HG03558 (cell line): ENCODE data around the gene SCN2A.

Source experiments
- ATAC-seq: cut with Tn5 transposase; IDR thresholded peaks from one replicate; pipeline ENCODE4 v1.9.1; 2021; ENCODE audit warnings: moderate number of reproducible peaks; ENCODE audit not compliant: unreplicated experiment; ENCODE audit errors: extremely low read depth

Gene SCN2A

DNA sequence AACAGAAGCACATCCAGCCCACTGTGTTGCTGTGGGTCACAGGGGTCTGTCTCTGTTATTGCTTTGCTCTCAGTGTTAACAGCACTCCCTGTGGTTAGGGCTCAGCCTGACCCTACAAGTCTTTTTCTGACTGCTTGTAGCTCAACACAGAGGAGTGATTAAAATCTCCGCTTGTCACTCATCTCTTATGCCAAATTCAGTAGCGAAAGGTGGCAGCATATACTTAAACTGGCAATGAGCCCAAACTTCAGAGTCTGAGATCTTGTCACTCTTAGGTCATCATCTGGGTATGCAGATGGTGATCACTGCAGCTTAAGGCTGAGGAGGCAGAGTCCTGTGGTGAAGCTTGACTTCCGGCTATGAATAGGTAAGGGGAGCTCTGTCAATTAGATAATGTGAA lies 167.0 kb downstream of the SCN2A start:
- ATAC-seq: no peak

DNA sequence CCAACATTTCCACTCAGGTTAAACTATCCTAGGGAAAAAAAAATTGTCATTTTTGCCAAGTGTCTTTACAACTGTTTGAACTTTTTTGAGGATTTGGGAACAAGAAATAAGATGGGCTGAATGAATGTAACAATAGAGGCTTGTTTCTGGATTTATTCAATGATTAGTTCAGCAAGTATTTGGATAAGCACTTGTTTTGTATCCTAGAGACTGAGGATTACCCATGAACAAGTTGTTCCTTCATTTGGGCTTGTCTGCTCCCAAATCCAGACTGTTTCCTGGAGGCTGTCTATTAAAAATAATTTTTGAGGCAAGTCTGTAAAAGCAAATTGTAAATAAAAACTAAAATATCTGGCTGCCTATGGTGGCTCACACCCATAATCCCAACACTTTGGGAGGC lies 168.3 kb downstream of the SCN2A start:
- no peak for ATAC-seq

DNA sequence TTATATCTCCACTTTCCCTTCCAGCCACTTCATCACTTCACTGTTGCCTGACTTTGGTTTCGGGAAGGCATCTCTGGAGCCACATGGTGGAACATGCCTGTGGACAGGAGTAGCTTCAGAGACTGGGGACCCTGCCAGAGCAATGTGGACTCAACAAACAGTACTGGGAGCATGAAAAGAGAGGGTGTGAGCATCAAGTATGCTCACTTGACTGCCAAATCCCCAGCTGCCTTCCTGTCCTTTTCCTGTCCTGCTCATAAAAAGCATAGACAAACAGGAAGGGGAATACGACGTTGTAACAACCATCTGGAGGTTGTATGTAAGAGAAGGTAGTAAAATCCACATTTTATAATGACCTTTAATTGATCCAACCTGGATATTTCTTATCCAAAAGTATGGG lies 169.0 kb downstream of the SCN2A start:
- no peak for ATAC-seq

DNA sequence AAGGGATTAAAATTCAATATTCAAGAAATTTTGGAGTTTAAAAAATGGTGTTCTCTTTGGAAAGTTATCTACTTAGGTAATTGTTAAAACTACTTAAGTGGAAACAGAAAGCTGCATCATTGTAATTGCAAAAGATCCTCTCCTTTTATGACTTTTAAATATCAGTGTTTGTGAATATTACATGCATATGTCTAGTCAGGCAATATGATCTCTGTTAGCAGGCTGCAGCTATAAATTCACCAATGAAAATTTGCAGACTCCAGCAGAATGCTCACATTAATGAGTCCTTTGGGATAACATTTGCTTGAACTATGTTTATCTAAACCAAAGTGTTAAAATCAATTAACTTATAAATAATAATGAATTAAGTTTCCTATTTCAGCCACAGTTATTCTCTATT lies 171.1 kb downstream of the SCN2A start:
- ATAC-seq: no peak

DNA sequence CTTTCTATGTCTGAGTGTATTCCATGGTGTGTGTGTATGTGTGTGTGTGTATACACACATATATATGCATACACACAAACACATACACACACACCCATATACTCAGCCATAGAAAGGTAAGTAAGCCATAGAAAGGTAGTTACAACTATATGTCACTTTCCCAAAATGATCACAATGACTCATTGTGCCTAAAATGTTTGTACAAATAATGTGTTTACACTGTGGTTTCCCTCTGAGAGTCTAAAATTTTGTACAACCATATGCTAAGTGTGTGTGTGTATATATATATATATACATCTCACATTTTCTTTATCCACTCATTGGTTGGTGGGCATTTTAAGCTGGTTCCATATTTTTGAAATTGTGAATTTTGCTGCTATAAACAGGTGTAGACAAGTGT lies 175.0 kb downstream of the SCN2A start:
- ATAC-seq: no peak

DNA sequence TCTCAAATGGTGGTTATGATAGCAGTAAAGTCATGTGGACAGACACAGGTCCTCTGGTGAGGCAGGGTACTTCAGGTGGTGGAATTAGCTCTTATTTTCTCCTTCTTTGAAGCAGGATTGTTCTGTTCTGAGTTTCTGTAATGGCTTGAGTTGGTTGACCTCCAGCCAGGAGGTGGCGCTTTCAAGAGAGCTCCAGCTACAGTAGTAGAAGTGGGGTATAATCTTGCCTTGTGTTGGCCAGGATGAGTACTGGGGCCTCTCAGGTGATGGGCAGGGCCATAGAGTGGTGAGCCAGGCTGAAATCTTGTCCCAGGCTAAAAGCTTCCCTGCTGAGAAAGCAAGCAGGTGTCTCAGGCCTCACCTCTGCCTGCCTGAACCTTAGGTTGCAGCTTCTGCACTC lies 177.8 kb downstream of the SCN2A start:
- no peak for ATAC-seq

DNA sequence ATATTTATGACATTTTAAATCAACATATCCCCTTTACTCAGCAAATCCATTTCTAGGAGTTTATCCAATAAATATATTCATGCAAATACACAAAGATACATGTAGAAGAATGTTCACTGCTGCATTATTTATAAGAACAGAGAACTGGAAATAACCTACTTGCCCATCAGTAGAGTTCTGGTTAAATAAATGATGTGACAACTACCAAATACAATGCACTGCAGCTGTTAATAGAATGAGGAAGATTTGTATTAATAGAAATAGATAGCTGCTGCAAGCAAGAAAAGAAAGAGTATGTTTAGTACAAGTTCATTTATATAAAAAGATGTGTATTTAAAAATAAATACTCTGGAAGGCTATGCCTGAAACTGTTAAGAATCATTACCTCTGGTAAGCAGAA lies 181.0 kb downstream of the SCN2A start:
- no peak for ATAC-seq

DNA sequence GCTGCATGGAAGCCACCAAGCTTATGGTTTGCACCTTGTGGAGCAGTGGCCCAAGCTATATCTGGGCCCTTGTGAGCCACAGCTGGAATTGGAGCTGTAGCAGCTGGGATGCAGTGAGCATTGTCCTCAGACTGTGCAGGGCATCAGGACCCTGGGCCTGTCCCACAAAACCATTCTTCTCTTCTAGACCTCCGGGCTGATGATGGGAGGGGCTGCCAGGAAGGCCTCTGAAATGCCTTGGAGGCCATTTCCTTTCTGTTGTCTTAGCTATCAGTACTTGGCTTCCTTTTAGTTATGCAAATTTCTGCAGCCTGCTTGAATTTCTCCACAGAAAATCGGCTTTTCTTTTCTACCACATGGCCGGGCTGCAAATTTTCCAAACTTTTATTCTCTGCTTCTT lies 183.9 kb downstream of the SCN2A start:
- ATAC-seq: no peak

DNA sequence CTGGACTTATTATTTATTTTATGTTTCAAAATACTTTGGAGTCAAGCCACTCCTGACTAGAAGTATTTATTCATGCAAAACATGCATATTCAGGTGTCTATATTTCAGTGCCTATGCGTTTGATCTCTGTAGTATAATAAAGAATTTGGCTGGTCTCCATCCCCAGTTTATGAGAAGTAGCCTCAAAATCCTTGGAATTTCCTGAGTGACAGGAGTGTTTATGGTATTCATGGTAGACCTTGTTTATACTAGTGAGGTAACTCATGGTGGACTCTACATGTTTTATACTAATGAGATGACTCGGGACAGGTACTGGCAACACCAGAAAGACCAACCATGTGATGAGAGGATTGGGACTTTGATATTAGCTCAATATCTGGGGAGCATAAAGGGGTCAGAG lies 186.3 kb downstream of the SCN2A start:
- no peak for ATAC-seq

DNA sequence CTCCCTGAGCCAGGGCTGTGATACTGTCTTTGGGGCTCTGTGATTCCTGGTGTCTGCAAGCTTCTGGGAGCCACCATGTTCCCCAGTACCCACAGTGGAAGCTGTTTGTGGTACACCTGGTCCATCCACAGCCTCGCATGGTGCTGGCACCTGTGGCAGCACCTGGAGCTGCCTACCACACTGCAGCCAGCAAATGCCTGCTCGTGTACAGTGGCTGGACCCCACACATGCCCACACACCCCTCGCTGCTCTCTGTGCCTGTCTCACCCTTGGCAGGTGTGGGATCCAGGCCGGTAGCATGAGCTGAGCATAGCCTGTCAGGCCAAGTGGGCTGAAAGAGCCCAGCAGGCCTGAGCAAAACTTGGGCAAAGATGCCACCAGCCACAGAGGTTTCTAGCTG lies 188.5 kb downstream of the SCN2A start:
- no peak for ATAC-seq

DNA sequence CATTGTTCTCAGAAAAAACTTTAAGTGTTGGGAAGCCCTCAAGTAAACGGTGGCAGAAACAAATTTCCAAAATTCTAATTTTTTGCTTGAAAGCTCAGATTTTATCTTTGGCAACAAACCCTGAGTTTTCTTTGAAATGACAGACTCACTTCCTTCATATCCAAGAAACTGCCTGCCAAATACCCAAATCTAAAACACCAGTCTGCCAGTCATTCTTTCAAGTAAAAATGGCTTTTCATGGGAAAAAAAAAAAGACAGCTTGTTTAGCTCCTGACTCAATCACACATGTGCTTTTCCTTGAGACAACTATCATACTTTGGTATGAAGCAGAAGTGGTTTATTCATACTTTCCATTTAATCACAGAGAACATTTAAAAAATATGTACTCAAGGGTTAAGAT lies 189.7 kb downstream of the SCN2A start:
- ATAC-seq: no peak

DNA sequence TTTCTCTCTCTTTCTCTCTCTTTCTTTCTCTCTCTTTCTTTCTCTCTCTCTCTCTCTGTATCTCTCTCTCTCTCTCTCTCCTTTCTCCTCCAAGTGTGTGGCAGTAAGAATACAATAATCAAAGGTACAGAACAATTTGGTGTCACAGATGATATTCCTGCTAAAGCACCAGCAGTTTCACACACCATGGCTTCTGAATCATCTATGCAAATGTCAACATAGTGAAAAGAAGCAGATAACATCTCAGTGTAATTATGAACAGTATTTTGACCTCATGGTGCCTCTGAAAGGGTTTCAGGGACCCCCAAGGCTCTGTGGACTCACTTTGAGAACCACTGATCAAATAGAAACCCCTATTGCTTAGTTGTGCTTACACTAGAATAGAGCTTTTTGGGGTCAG lies 191.8 kb downstream of the SCN2A start:
- ATAC-seq: no peak

DNA sequence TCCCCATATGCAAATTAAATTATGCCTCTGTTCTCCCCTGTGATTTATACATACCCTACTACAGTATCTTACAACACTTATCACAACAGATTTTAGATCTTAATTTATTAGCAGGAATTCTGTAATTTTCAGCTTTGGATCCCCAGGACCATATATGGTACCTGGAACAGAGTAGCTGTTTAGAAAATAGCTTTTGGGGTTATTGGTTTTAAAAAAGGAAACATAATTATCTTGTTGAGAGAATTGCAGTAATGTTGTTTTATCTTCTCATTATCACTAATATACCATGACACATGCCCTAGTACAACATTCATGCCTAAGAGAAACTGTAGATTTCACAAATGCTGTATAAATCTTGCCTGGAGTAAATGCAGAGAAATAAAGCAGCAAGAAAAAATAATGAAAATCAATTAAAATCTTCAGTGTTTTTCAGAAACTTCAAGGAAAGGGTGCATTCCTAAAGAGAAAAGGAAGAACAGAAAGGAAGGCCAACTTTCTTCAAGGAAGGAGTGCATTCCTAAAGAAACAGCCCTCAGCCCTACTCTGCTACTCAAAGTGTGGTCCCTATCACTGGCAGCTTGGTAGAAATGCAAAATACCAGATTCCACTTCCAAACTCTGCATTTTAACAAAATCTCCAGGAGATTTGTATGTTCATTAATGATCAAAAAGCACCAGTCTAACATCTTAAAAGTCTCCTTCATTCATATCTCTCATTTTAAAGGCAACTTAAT lies 193.2 kb downstream of the SCN2A start:
- ATAC-seq: no peak

DNA sequence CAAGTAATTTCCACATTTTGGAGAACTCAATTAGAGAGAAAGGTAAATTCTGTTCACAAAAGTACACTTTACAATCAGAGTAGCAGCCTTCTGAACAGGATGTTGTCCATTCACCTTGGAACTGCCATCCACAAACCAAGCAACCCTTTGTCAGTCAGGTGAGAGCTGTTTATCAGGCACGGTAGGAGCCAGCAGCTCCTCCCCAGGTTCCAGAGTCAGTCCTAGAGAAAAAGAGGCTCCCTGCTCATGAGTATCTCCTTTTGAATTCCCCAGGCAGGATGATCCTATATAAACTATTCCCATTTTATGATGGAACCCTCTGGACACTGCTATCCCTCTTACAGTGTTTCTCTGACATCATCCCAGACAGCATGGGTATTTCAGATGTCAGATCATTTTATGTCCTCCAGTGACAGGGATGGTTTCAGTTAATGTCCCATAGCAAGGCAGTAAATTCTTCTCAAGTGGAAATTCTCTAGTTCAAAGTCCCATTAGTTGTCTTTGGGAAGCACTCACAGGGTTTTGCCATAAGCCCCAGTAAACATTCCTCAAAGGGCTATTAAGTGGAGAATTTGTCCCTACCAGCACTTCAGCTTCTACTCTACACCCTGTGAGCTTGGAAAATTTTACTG lies 195.8 kb downstream of the SCN2A start:
- ATAC-seq: no peak

DNA sequence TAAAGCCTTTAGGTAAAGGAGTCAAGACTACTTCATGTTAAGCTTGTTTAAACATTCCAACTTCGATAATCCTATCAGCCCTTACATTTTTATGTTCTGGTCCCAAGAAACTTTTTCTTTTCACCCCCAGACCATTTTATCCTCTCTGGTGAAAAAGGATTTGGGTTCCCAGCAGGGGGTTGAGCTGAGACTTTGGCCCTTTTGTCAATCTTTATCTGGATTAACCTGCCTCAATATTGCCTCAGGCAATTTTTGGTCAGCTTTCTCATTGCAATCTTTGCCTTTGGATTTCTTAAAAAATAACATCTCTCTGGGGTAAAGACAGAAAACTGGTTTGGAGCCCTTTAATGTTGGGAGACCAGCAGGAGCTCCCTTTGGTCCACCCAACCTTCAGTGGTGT lies 196.4 kb downstream of the SCN2A start:
- ATAC-seq: no peak

DNA sequence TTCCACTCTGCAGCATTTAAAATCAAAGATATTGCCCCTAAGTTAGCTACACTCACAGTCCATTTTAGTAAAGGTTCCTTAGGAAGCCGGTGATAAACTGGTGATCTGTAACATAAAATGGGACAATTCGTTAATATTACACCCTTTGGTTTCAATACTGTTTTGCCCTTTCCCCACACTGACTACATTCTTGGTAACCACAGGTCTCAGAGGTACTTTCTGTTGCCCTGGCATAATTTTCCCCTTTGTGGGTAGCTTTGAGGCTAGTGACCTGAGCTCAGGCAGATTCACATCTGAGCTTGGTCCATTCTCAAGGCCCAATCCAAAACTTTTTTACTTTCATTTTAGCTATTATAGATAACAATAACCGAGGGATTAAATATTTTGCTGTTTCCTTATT lies 197.3 kb downstream of the SCN2A start:
- ATAC-seq: no peak

DNA sequence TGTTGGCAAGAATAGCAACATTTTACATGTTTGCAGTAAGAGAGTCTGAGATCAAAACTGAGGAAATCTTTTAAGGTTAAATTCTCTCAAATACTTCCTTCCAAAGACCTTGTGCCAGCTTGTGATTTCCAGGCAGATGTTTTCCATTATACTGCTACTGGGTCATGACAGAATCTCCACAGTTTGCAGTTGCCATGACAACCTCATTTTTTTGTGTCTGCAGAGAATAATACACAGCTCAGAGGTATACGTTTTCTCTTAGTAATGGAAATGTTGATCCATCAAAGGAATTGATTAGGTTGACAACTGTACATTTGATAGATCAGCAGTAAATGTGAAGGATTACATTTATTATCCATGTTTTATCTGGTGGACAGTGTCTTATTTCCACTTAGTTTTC lies 201.2 kb downstream of the SCN2A start:
- ATAC-seq: no peak
